Upper lobe of right lung (tissue), 1 donor: ENCODE measurements around the gene TRAF7. TPM values are rescaled to one million over a fixed set of nuclear protein-coding genes. Genes with fewer than 3 reads are reported as not detected.

Experiments
- ATAC-seq: fragments of 200-7000 bp; cut with Tn5 transposase; one replicate; pipeline ENCODE4 v1.9.1; 2020; ENCODE audit warnings: mild to moderate bottlenecking, moderate library complexity
- DNase-seq: peaks from one replicate; pipeline ENCODE4 v3.0.0-alpha.2; 2020
- H3K27ac ChIP-seq: fragments of 200-600 bp; one replicate; pipeline ENCODE4 v1.8.0; 2022
- H3K27me3 ChIP-seq: fragments of 200-600 bp; one replicate; pipeline ENCODE4 v1.8.0; 2022; ENCODE audit warnings: mild to moderate bottlenecking
- H3K36me3 ChIP-seq: fragments of 200-600 bp; one replicate; pipeline ENCODE4 v1.8.0; 2022
- H3K4me1 ChIP-seq: fragments of 200-600 bp; one replicate; pipeline ENCODE4 v1.8.0; 2022
- H3K4me3 ChIP-seq: fragments of 200-600 bp; one replicate; pipeline ENCODE4 v1.8.0; 2022; ENCODE audit warnings: mild to moderate bottlenecking
- H3K9me3 ChIP-seq: fragments of 200-600 bp; one replicate; pipeline ENCODE4 v1.8.0; 2022
- CTCF ChIP-seq: fragments of 200-600 bp; IDR thresholded peaks from one replicate; pipeline ENCODE4 v1.8.0; 2022; ENCODE audit warnings: antibody characterized with exemption
- intact Hi-C: fragments of 100-400 bp; cut with DNase I; formaldehyde crosslinking; loops from one replicate; pipeline ENCODE4 v1.11.0; 2022
- total RNA-seq: library from RNA; stranded (reverse); fragmentation: NEBNext Ultra II Directional; extraction: Animal tissue kit (Norgen Biotek cat#: 25700); gene quantifications from one replicate; pipeline ENCODE4 v1.2.1, GENCODE V29; 2021
- donor health status: DM: no; HTN: yes; CAD: no; lungs with severe emphysema.

Gene TRAF7
- total RNA-seq, 1 donor from 2014 or later: 64.3 TPM

- intact Hi-C loops: no loop called here
- H3K9me3 ChIP-seq: no peaks in the 10 kb centered on the region
- DNase-seq: no peak
- H3K36me3 ChIP-seq: peaks cover 17% of the 10 kb centered on the region
- H3K27me3 ChIP-seq: no peaks in the 10 kb centered on the region
- peaks cover 61% of the 10 kb centered on the region for H3K4me1 ChIP-seq
- no peak for TF ChIP-seq CTCF
- H3K27ac ChIP-seq: no peak overlapping the region
- H3K4me3 ChIP-seq: no peak overlapping the region
- no peak for ATAC-seq
Observed at GRCh38 chr16:2151188-2152091, 4.1 kb upstream of the TRAF7 start.

GRCh38 chr16:2152695-2153506 lies 2.7 kb upstream of the TRAF7 start:
- no peak for TF ChIP-seq CTCF
- Histone ChIP-seq H3K4me1 (peaks cover 72% of the 10 kb centered on the region), H3K4me3 (peak overlapping the region; percentile 96), H3K27ac (peak overlapping the region; percentile 90), H3K36me3 (peaks cover 17% of the 10 kb centered on the region), H3K27me3 (no peaks in the 10 kb centered on the region), H3K9me3 (no peaks in the 10 kb centered on the region)
- ATAC-seq: no peak
- intact Hi-C loops: no loop called here
- no peak for DNase-seq

- Histone ChIP-seq H3K4me3 (peak overlapping the region; percentile 96), H3K27ac (peak overlapping the region; percentile 90), H3K9me3 (no peaks in the 10 kb centered on the region), H3K36me3 (peaks cover 17% of the 10 kb centered on the region), H3K27me3 (no peaks in the 10 kb centered on the region), H3K4me1 (peaks cover 74% of the 10 kb centered on the region)
- no peak for DNase-seq
- intact Hi-C loops: no loop called here
- no peak for ATAC-seq
- no peak for TF ChIP-seq CTCF
Observed at GRCh38 chr16:2154533-2155090, 970 bp upstream of the TRAF7 start.

- no peak for ATAC-seq
- TF ChIP-seq CTCF: no peak
- no peak for DNase-seq
- Histone ChIP-seq H3K9me3 (no peaks in the 10 kb centered on the region), H3K4me1 (peaks cover 77% of the 10 kb centered on the region), H3K27ac (peak overlapping the region; percentile 81), H3K4me3 (peak overlapping the region; percentile 78), H3K36me3 (peaks cover 17% of the 10 kb centered on the region), H3K27me3 (no peaks in the 10 kb centered on the region)
- intact Hi-C loops: no loop called here
Observed at GRCh38 chr16:2155977-2156848, 631 bp downstream of the TRAF7 start.

- peaks cover 73% of the 10 kb centered on the region for H3K4me1 ChIP-seq
- peak overlapping the region; percentile 65 for H3K27ac ChIP-seq
- intact Hi-C loops: no loop called here
Observed at GRCh38 chr16:2156849-2157224, 1.3 kb downstream of the TRAF7 start.

More at GRCh38 chr16:2156849-2157224, 1.3 kb downstream of the TRAF7 start:
- H3K4me3 ChIP-seq: peak overlapping the region; percentile 78
- no peaks in the 10 kb centered on the region for H3K9me3 ChIP-seq
- no peaks in the 10 kb centered on the region for H3K27me3 ChIP-seq
- DNase-seq: no peak
- ATAC-seq: no peak
- no peak for TF ChIP-seq CTCF
- peaks cover 11% of the 10 kb centered on the region for H3K36me3 ChIP-seq
